IPS-15b (cell line): ENCODE data around the gene NDST1.

ENCODE experiments used
- H3K27me3 ChIP-seq: one replicate; pipeline ENCODE4 v1.6.1; 2013; ENCODE audit warnings: low read length; ENCODE audit not compliant: control insufficient read depth, insufficient read depth
- H3K36me3 ChIP-seq: one replicate; pipeline ENCODE4 v1.6.1; 2013; ENCODE audit warnings: low read length; ENCODE audit not compliant: control insufficient read depth, insufficient read depth
- H3K4me1 ChIP-seq: one replicate; pipeline ENCODE4 v1.6.1; 2013; ENCODE audit warnings: mild to moderate bottlenecking, low read length; ENCODE audit not compliant: control insufficient read depth, insufficient read depth
- H3K4me3 ChIP-seq: one replicate; pipeline ENCODE4 v1.5.1; 2013; ENCODE audit warnings: low read depth, low read length
- H3K9ac ChIP-seq: one replicate; pipeline ENCODE4 v1.6.1; 2013; ENCODE audit warnings: low read depth, mild to moderate bottlenecking, low read length
- H3K9me3 ChIP-seq: one replicate; pipeline ENCODE4 v1.6.1; 2013; ENCODE audit warnings: mild to moderate bottlenecking, low read length; ENCODE audit not compliant: control insufficient read depth, insufficient read depth

NDST1 gene

DNA sequence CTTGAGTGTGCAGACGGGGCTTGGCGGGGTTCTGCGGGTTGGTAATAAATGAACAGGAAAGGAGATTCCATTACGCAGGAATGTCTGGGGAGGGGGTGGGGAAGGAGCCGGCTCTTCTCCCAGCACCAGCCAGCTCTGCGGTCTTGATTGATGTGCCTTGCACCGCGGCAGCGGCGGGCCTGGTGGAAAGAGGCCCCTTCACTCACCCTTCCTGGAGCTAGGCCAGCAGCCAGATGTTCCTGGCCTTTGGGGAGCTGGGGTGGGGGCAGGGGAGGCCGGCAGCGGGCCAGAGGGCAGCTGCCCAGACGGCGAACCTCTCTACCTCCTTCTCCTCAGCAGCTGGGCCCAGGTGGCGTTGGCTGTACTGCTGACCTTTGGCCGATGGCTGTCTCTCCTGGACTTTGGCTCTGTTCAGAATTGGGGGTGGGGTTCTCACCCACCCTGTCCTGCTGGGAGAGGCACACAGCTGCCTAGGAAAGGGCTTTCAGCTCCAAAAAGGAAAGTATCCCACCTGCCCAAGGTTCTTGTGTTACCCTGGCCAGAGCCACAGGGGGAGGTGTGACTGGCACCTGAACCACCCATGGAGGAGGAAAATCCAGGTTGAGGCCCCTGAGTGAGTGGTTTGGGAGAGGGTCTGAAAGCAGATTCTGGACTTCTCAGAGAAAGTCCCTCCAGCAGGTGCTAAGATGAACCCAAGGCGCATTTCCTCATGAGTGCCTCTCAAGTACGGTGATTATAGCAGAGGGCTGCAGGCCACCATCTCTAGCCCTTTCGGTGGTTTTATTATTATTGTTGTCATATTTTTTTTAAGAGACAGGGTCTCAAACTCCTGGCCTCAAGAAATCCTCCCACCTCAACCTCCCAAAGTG is 74.5 kb downstream of the NDST1 start:
- H3K36me3 ChIP-seq, result no peaks in the 10 kb centered on the region
- no peaks in the 10 kb centered on the region for H3K4me1 ChIP-seq
- H3K4me3 ChIP-seq, result no peak overlapping the region
- H3K9me3 ChIP-seq, result no peaks in the 10 kb centered on the region
- no peak overlapping the region for H3K9ac ChIP-seq
- no peaks in the 10 kb centered on the region for H3K27me3 ChIP-seq

DNA sequence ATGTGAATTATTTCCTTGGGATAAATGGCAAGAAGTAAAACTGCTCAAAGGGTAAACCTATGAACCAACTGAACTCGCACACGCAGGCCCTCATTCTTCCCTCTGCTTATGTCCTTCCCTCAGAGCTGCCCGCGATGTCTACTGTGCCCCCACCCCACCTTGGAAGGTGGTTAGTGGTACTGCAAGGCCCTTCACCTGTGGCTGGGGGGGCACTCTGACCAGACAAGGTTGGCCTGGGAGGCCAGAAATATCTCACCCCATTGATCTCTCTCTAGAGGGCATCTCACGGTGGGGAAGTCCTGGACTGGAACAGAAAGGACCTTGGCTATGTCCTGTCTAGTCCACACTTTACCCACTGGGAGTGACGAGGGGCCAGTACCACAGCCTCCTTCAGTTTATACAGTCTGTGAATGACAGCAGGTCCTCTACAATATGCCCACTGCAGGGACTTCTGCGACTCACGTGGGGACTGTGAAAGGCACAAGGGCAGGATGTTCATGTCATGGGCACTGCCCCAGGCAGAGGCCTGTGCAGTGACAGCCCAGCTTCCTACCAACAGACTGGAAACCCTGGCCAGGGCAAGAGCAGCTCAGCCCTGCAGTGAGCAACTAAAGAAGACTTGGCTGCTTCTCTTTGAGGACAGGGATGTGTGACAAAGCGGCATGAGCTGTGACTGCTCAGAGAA is 75.8 kb downstream of the NDST1 start:
- H3K27me3 ChIP-seq, result no peaks in the 10 kb centered on the region
- no peak overlapping the region for H3K9ac ChIP-seq
- H3K36me3 ChIP-seq, result no peaks in the 10 kb centered on the region
- no peaks in the 10 kb centered on the region for H3K4me1 ChIP-seq
- no peaks in the 10 kb centered on the region for H3K9me3 ChIP-seq
- H3K4me3 ChIP-seq, result no peak overlapping the region

DNA sequence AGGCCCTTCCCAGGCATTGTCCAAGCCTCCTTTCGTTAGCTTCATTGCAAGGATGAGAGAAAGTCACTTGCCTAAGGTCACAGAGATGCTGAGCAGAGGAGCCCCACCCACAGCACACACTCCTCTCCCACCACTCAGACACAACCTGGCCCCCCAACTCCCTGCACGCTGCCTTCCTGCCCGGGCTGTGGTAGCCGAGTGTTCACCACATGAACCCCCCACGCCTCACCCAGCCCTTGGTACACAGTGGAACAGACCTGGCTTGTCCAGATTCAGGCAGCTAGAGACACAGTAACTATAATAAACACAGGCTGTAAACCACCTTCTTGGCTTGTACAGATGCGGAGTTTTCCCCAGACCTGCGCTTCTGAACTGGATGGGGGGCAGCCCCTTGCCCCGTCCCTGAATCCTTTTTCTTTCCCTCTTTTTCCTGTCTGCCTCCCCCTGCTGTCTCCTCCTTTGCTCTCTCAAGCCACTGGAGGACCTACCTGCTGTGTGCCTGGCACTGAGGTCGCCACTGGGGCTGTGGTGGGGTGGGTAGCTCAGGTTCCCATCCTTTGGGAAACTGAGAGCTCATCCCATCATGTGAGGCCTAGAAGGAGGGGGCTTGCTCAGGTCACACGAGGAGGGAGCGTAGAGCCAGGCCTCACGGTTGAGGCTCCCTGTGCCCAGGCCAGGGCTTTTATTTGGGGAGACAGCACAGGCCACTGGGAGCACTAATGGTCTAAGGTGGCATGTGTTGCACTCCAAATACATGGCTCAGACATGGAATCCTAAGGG is 76.8 kb downstream of the NDST1 start:
- H3K4me3 ChIP-seq, result no peak overlapping the region
- no peaks in the 10 kb centered on the region for H3K4me1 ChIP-seq
- H3K9me3 ChIP-seq, result no peaks in the 10 kb centered on the region
- H3K9ac ChIP-seq, result no peak overlapping the region
- no peaks in the 10 kb centered on the region for H3K36me3 ChIP-seq
- no peaks in the 10 kb centered on the region for H3K27me3 ChIP-seq

DNA sequence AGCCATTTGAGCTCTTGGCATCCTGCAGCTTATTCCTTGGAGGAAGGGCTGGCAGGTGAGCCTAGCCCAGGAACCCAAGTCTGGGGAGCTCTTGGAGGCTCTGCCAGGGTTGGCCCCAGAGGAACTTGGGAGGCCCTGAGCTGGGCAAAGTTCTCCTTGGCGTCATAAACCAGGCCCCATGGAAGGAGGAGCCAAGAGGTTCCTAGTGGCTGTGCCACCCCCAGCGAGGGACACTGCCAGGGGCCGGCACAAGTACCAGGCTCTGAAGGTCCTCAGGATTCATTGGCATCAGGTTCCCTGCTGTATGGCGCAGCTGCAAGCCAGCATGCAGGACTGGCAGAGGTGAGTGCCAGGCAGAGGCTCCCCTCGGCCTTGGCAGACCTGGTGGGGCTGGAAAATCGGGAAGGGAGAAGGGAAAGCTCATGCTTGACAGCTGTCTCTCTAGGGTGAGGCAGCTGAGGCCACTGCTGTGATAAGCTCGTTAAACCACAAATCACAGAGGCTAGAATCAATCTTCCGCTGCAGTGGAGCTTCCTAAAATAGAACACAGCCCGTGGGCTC is 77.9 kb downstream of the NDST1 start:
- H3K4me1 ChIP-seq, result no peaks in the 10 kb centered on the region
- no peaks in the 10 kb centered on the region for H3K27me3 ChIP-seq
- no peaks in the 10 kb centered on the region for H3K36me3 ChIP-seq
- no peaks in the 10 kb centered on the region for H3K9me3 ChIP-seq
- no peak overlapping the region for H3K4me3 ChIP-seq
- no peak overlapping the region for H3K9ac ChIP-seq

DNA sequence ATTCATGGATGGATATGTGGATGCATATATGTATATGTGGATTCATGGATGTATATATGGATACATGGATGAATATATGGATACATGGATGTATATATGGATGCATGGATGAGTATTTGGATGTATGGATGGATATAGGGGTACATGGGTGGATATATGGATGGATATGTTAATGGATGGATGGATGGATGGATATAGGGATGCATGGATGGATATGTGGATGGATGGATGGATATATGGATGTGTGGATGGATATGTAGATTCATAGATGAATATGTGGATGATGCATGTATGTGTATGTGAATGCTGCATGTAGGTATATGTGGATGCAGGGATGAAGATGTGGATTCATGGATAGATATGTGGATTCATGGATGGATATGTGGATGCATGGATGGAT is 79.1 kb downstream of the NDST1 start:
- peaks cover 5% of the 10 kb centered on the region for H3K4me1 ChIP-seq
- no peaks in the 10 kb centered on the region for H3K27me3 ChIP-seq
- H3K9ac ChIP-seq, result no peak overlapping the region
- no peak overlapping the region for H3K4me3 ChIP-seq
- H3K9me3 ChIP-seq, result no peaks in the 10 kb centered on the region
- H3K36me3 ChIP-seq, result no peaks in the 10 kb centered on the region

DNA sequence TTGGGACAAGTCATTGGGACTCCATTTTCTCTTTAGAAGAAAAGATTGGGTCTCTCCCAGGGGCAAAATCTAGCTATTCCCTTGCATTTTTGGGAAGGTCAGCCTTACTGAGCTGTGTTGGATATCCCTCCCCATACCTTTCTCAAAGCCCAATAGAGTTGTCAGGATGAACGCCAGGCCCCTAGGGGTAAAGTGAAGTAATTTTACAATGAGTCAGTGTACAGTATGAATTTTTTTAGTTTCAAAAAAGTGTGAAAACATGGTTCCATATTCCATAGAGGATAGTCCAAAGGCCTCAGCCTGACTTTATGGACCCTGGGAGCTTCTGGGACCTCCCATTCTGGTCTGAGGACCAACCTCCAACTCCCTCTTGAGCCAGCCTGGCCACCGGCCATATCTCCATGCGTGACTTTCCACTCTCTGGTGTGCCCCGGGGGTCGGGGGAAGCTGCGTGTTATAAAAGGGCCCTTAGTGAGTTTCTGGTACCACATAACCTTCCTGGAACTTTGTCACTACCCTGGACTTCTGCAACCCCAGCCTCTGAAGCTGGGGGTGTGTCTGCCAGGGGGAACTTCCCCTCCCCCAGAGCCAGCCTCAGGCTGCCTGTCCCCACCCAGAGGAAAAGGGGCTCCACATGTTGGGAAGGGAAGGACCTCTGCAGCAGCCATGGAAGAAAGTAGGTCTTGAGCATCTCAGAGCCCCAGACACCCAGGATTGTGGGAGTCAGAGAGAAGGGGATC is 80.1 kb downstream of the NDST1 start:
- no peaks in the 10 kb centered on the region for H3K27me3 ChIP-seq
- no peak overlapping the region for H3K4me3 ChIP-seq
- peaks cover 5% of the 10 kb centered on the region for H3K4me1 ChIP-seq

DNA sequence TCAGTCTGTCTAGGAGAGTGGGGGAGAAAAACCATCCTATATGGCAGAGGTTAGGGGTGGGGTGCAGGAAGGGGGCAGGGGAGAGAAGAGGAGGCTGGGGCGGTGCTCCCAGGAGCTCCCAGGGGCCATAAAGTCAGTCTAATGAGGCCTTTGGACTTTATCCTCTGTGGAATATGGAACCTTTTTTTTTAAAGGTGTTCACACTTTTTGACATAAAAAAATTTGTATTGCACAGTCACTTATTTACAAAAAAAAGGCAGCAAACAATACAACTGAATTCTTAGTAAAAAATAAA is 80.6 kb downstream of the NDST1 start:
- no peaks in the 10 kb centered on the region for H3K9me3 ChIP-seq
- no peaks in the 10 kb centered on the region for H3K36me3 ChIP-seq
- peaks cover 5% of the 10 kb centered on the region for H3K4me1 ChIP-seq
- H3K4me3 ChIP-seq, result no peak overlapping the region
- H3K27me3 ChIP-seq, result no peaks in the 10 kb centered on the region
- no peak overlapping the region for H3K9ac ChIP-seq

More for the DNA sequence above, 80.1 kb downstream of the NDST1 start:
- no peaks in the 10 kb centered on the region for H3K9me3 ChIP-seq
- H3K36me3 ChIP-seq, result no peaks in the 10 kb centered on the region
- H3K9ac ChIP-seq, result no peak overlapping the region

DNA sequence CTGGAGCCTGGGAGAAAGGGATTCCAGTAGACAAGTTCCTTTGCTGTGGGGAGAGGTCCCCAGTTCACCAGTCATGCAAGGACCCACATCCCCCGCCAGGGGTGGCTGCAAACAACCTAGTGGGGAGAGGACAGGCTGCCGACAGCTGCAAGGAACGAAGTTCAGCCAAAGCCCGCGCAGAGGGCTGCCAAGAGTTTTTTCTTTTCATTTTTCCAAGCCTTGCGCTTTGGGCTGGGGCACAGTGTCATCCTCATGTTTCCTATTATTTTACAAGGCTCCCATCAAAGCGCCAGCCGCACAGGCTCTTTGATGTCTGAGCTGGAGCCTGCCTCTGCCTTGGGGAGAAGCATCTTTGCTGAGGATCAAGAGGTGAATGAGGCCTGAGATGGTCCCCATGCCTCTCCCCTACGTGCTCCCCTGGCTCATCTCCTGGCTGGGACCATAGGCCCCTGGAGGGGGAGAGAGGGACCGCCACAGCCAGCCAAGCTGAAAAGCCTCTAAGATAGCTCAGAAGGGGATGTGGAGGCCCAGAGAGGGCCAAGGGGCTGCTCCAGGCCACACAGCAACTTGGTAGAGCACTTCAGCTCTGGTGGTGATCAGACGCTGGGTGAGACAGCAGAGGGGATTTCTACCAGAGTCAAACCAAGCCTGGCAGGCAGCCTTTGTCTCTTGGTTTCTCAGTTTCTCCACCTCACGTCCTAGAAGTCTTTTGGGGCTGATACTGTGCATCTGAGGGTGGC is 82.1 kb downstream of the NDST1 start:
- peaks cover 5% of the 10 kb centered on the region for H3K4me1 ChIP-seq
- no peak overlapping the region for H3K4me3 ChIP-seq
- no peaks in the 10 kb centered on the region for H3K36me3 ChIP-seq
- H3K9me3 ChIP-seq, result no peaks in the 10 kb centered on the region
- H3K27me3 ChIP-seq, result no peaks in the 10 kb centered on the region
- H3K9ac ChIP-seq, result no peak overlapping the region

DNA sequence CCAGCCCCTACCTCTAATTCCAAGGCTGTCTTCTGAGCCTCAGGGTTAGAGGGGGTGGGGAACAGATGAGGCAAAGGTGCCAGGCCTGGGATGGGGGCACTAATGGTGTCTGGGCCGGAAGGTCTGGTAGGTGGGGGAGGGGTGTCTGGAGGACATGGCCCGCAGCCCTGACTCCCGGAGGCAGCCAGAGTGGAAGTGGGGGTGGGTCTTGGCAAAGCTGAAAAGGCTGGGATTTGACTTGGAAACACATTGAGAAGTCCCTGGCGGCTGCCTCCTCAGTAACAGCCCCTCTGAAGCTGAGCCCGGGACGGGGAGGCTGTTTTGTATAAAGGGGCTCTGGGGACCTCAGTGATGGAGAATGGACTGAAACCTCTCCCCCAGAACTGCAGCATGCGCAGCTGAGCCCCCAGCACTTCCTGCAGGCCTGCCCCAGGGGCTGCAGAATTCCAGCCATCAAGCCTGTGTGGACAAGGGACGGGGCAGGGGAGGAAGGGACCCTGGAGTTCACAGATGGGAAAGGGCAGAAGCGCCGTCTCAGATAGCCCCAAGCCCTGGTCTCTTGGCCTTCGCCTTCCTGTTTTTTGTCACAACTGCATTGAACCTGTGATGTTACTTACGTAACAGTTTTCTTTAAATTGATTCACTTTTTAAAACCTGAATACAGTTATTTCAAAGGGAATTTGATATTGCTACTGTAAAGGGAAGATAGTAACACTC is 83.2 kb downstream of the NDST1 start:
- H3K9ac ChIP-seq, result no peak overlapping the region
- H3K4me3 ChIP-seq, result no peak overlapping the region

DNA sequence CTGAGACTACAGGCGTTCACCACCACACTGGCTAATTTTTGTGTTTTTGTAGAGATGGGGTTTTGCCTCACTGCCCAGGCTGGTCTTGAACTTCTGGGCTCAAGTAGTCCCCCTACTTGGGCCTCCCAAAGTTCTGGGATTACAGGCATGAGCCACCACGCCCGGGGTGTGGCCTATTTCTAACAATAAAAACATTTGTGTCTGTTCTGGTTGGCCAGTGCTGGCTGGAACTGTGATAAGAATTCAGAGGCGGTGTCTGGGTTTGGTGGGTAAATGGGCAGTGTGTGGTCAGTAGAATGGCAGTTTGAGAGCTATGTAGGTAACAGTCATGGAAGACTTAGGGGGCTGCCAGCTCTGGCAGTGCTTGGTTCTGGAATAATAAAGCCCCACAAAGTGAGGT is 85.7 kb downstream of the NDST1 start:
- Histone ChIP-seq H3K9ac (no peak overlapping the region), H3K4me1 (peaks cover 7% of the 10 kb centered on the region), H3K4me3 (no peak overlapping the region), H3K36me3 (no peaks in the 10 kb centered on the region), H3K27me3 (no peaks in the 10 kb centered on the region), H3K9me3 (no peaks in the 10 kb centered on the region)

More for the DNA sequence above, 83.2 kb downstream of the NDST1 start:
- Histone ChIP-seq H3K36me3 (no peaks in the 10 kb centered on the region), H3K27me3 (no peaks in the 10 kb centered on the region), H3K9me3 (no peaks in the 10 kb centered on the region), H3K4me1 (peaks cover 7% of the 10 kb centered on the region)
